Ovary (tissue), 9 donors: ENCODE measurements around the gene SCAMP2. TPM values are rescaled to one million over a fixed set of nuclear protein-coding genes. Genes with fewer than 3 reads are reported as not detected.

Experiments
- DNase-seq, 5 donors: peaks; one replicate each; pipeline ENCODE4 v3.0.0-alpha.2; 2019 to 2020
- H3K27ac ChIP-seq, 2 donors: fragments of 200-600 bp; one replicate each; pipeline versions ENCODE4 v1.5.1 to v1.8.0; 2019 to 2022
- H3K27me3 ChIP-seq: fragments of 200-600 bp; one replicate; pipeline ENCODE4 v1.8.0; 2022
- H3K36me3 ChIP-seq: fragments of 200-600 bp; sonication (generic); one replicate; pipeline ENCODE4 v1.5.1; 2019
- H3K4me1 ChIP-seq: one replicate; pipeline ENCODE4 v1.8.1; 2013; ENCODE audit warnings: mild to moderate bottlenecking, moderate library complexity; ENCODE audit not compliant: insufficient read depth
- H3K4me3 ChIP-seq: fragments of 200-600 bp; sonication (generic); one replicate; pipeline ENCODE4 v1.5.1; 2017
- H3K9me3 ChIP-seq, 2 donors: fragments of 200-600 bp in 1 of 2; sonication (generic) in 1 of 2; one replicate each; pipeline versions ENCODE4 v1.5.1 to v1.8.1; 2013 to 2019; ENCODE audit warnings: mild to moderate bottlenecking in 1 of 2, moderate library complexity in 1 of 2
- EP300 ChIP-seq: sonication (generic); formaldehyde crosslinking; IDR thresholded peaks from one replicate; pipeline ENCODE4 v1.6.1; 2017; ENCODE audit warnings: antibody characterized with exemption
- POLR2A ChIP-seq: fragments of 450-650 bp; IDR thresholded peaks from one replicate; pipeline ENCODE4 v1.6.1; 2017; ENCODE audit warnings: antibody characterized with exemption, mild to moderate bottlenecking, moderate library complexity
- WGBS, 3 donors: extraction: QIAGEN DNeasy Blood & Tissue Kit in 1 of 3; methylation state at CpG; one replicate each; pipeline versions ENCODE4 v1.1.5 to v1.1.7; 2013 to 2017; 5-methylcytosine and 5-hydroxymethylcytosine counted together
- intact Hi-C, 4 donors: fragments of 100-400 bp; cut with DNase I; formaldehyde crosslinking; loops; one replicate each; pipeline versions ENCODE4 v1.11.0 to v1.15.1; 2022 to 2023
- polyA plus RNA-seq, 2 donors: library from polyadenylated mRNA; stranded (reverse); fragments of 200-250 nt in 1 of 2; fragments of 350-450 nt in 1 of 2; fragmentation: Illumina TruSeq in 1 of 2; extraction: RNeasy Lipid Tissue Mini Kit (QIAGEN cat#74804) in 1 of 2; gene quantifications; one replicate each; pipeline ENCODE4 v1.2.3, GENCODE V29; 2013 to 2014
- total RNA-seq, 7 donors: library from RNA; depleted of rRNA in 2 of 7; stranded (reverse); fragments of >200 nt in 2 of 7; fragmentation: NEBNext Ultra II Directional in 3 of 7; extraction: Animal tissue kit (Norgen Biotek cat#: 25700) in 3 of 7; gene quantifications; one replicate each; pipeline versions ENCODE4 v1.1.0 to v1.2.4, GENCODE V29; 2016 to 2023
- TF ChIP-seq, protein P1 (sequence below), 3 donors: fragments of 450-650 bp in 2 of 3; fragments of 200-600 bp in 1 of 3; IDR thresholded peaks; one replicate each; pipeline versions ENCODE4 v1.5.1 to v1.8.0; 2016 to 2022; ENCODE audit warnings: antibody characterized with exemption in 3 of 3, mild to moderate bottlenecking in 1 of 3
- donor health status: DM: no; HTN: no; CAD: no; lungs with moderate emphysema.
- donor health status: DM: no; HTN: no; CAD: no.
- donor health status: Bipolar disorder and iron deficiency.
- donor health status: DM: yes; HTN: yes; CAD: no.
- donor health status: DM: no; HTN: no; CAD: no.
- donor health status: DM: yes; HTN: yes; CAD: no.

Gene SCAMP2
- total and polyA plus RNA-seq, 9 donors, result 22.9 to 65.5 (median 53.1) TPM

- Histone ChIP-seq H3K36me3 (no peaks in the 10 kb centered on the region), H3K27me3 (no peaks in the 10 kb centered on the region), H3K9me3 (no peaks in the 10 kb centered on the region), H3K27ac (no peak overlapping the region), H3K4me1 (no peaks in the 10 kb centered on the region), H3K4me3 (no peak overlapping the region)
- no peak for TF ChIP-seq POLR2A
- TF ChIP-seq, protein P1, sequence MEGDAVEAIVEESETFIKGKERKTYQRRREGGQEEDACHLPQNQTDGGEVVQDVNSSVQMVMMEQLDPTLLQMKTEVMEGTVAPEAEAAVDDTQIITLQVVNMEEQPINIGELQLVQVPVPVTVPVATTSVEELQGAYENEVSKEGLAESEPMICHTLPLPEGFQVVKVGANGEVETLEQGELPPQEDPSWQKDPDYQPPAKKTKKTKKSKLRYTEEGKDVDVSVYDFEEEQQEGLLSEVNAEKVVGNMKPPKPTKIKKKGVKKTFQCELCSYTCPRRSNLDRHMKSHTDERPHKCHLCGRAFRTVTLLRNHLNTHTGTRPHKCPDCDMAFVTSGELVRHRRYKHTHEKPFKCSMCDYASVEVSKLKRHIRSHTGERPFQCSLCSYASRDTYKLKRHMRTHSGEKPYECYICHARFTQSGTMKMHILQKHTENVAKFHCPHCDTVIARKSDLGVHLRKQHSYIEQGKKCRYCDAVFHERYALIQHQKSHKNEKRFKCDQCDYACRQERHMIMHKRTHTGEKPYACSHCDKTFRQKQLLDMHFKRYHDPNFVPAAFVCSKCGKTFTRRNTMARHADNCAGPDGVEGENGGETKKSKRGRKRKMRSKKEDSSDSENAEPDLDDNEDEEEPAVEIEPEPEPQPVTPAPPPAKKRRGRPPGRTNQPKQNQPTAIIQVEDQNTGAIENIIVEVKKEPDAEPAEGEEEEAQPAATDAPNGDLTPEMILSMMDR (IDR thresholded peaks at IDR 0.05), result no peak
- no peak for TF ChIP-seq EP300
- WGBS, 3 donors, result 83 to 88% (median 88%) methylated on average over 5 of the region's 5 CpGs
- intact Hi-C loops, result no loop called here
- DNase-seq, result no peak
These were observed 16.0 kb downstream of the SCAMP2 start for GRCh38 chr15:74857082-74857655.

DNA sequence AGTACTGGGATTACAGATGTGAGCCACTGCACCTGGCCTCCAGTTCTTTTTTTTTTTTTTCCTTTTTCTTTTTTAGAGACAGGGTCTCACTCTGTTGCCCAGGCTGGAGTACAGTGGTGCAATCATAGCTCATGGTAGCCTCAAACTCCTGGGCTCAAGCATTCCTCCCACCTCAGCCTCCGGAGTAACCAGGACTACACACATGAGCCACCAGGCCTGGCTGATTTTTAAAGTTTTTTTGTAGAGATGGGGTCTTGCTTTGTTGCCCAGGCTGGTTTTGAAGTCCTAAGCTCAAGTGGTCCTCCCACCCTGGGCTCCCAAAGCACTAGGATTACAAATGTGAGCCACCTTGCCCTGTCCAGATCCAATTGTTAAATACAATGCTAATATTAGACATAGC, 16.6 kb downstream of the SCAMP2 start:
- WGBS, 3 donors, result 93 to 100% (median 100%) methylated on average over 1 of the region's 1 CpG
- TF ChIP-seq, protein P1 (IDR thresholded peaks at IDR 0.05), result no peak
- no peak for TF ChIP-seq POLR2A
- TF ChIP-seq EP300, result no peak
- H3K27ac ChIP-seq, result no peak overlapping the region

DNA sequence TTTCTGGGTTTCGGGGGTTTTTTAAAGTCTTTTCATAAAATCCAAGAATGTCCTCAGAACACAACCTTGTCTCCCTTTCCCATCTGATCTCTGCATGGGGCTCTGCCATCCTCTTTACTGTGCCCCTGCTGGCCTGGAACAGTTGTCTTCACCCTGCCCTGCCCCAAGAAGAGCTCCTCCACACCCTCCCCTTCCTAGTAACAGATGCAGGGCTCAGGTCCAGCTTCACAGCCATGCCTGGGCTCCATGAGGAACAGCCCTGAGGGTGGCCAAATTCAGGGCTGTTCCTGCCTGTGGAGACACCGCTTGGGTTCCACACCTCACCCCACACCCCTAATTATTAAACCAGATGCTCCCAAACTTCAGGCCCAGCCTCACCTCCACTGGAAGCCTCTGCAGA, 17.3 kb downstream of the SCAMP2 start:
- intact Hi-C loops, result no loop called here
- Histone ChIP-seq H3K9me3 (no peaks in the 10 kb centered on the region), H3K4me1 (no peaks in the 10 kb centered on the region), H3K4me3 (no peak overlapping the region), H3K36me3 (no peaks in the 10 kb centered on the region), H3K27me3 (no peaks in the 10 kb centered on the region), H3K27ac (no peak overlapping the region)
- 95 to 97% (median 96%) methylated on average over 2 of the region's 2 CpGs for WGBS, 3 donors
- no peak for DNase-seq
- no peak for TF ChIP-seq EP300
- no peak for TF ChIP-seq POLR2A
- TF ChIP-seq, protein P1 (IDR thresholded peaks at IDR 0.05), result no peak

More for the DNA sequence above, 16.6 kb downstream of the SCAMP2 start:
- no peaks in the 10 kb centered on the region for H3K9me3 ChIP-seq
- H3K4me3 ChIP-seq, result no peak overlapping the region
- H3K27me3 ChIP-seq, result no peaks in the 10 kb centered on the region
- H3K36me3 ChIP-seq, result no peaks in the 10 kb centered on the region
- intact Hi-C loops, result no loop called here
- H3K4me1 ChIP-seq, result no peaks in the 10 kb centered on the region
- DNase-seq, result no peak

- H3K27ac ChIP-seq, result no peak overlapping the region
- no peaks in the 10 kb centered on the region for H3K36me3 ChIP-seq
- TF ChIP-seq EP300, result no peak
- WGBS, 3 donors, result 93 to 96% (median 94%) methylated on average over 13 of the region's 13 CpGs
- H3K9me3 ChIP-seq, result no peaks in the 10 kb centered on the region
- no peaks in the 10 kb centered on the region for H3K4me1 ChIP-seq
- H3K27me3 ChIP-seq, result no peaks in the 10 kb centered on the region
- intact Hi-C loops, result no loop called here
- no peak overlapping the region for H3K4me3 ChIP-seq
- DNase-seq, result no peak
These were observed 18.6 kb downstream of the SCAMP2 start for GRCh38 chr15:74854453-74855022.

GRCh38 chr15:74851960-74852359, 21.2 kb downstream of the SCAMP2 start:
- no peak overlapping the region for H3K4me3 ChIP-seq
- no peaks in the 10 kb centered on the region for H3K27me3 ChIP-seq
- no peaks in the 10 kb centered on the region for H3K9me3 ChIP-seq
- DNase-seq, result no peak
- H3K36me3 ChIP-seq, result no peaks in the 10 kb centered on the region
- 87 to 94% (median 89%) methylated on average over 7 of the region's 7 CpGs for WGBS, 3 donors
- TF ChIP-seq POLR2A, result no peak
- no peak for TF ChIP-seq EP300
- TF ChIP-seq, protein P1 (IDR thresholded peaks at IDR 0.05), result no peak
- no peaks in the 10 kb centered on the region for H3K4me1 ChIP-seq
- intact Hi-C loops, result no loop called here
- no peak overlapping the region for H3K27ac ChIP-seq
